Prostate gland (tissue), 2 donors: ENCODE data around the gene ZNF423. TPM values are rescaled to one million over a fixed set of nuclear protein-coding genes. Genes with fewer than 3 reads are reported as not detected.

Source experiments
- DNase-seq: peaks from one replicate; pipeline ENCODE4 v3.0.0-alpha.2; 2019; ENCODE audit warnings: low spot score
- H3K27ac ChIP-seq, 2 donors: fragments of 200-600 bp; sonication (generic); 2 replicates each; pipeline ENCODE4 v1.5.1; 2017 to 2019
- H3K27me3 ChIP-seq: fragments of 200-600 bp; sonication (generic); replicated peaks from 2 replicates; pipeline ENCODE4 v1.5.1; 2019; ENCODE audit not compliant: insufficient read depth
- H3K36me3 ChIP-seq, 2 donors: fragments of 200-600 bp; sonication (generic); 1 replicate in 1 of 2; 2 replicates in 1 of 2; pipeline versions ENCODE4 v1.5.1 to v1.8.1; 2017 to 2019
- H3K4me1 ChIP-seq: fragments of 200-600 bp; sonication (generic); replicated peaks from 2 replicates; pipeline ENCODE4 v1.5.1; 2019
- H3K4me3 ChIP-seq, 2 donors: fragments of 200-600 bp; sonication (generic); 2 replicates each; pipeline ENCODE4 v1.5.1; 2017 to 2019
- H3K9me3 ChIP-seq: fragments of 200-600 bp; sonication (generic); 2 replicates; pipeline ENCODE4 v1.5.1; 2017
- POLR2A ChIP-seq: fragments of 450-650 bp; IDR thresholded peaks from one replicate; pipeline ENCODE4 v1.6.1; 2016; ENCODE audit warnings: antibody characterized with exemption, mild to moderate bottlenecking
- POLR2AphosphoS5 ChIP-seq: sonication (generic); formaldehyde crosslinking; IDR thresholded peaks from one replicate; pipeline ENCODE4 v1.6.1; 2017; ENCODE audit warnings: antibody characterized with exemption
- WGBS: methylation state at CpG from one replicate; pipeline ENCODE4 v1.1.5; 2018; 5-methylcytosine and 5-hydroxymethylcytosine counted together
- intact Hi-C: fragments of 100-400 bp; cut with DNase I; formaldehyde crosslinking; loops from one replicate; pipeline ENCODE4 v1.14.2; 2022
- total RNA-seq, 2 donors: library from RNA; depleted of rRNA; stranded (reverse); fragments of >200 nt; gene quantifications; one replicate each; pipeline ENCODE4 v1.1.0, GENCODE V29; 2016
- TF ChIP-seq, protein P1 (sequence below), 4 experiments: fragments of 200-600 bp in 2 of 4; fragments of 450-650 bp in 2 of 4; sonication (generic) in 2 of 4; IDR thresholded peaks; 1 replicate in 3 of 4; 2 replicates in 1 of 4; pipeline ENCODE4 v1.5.1; 2016 to 2019; ENCODE audit warnings: antibody characterized with exemption in 4 of 4, mild to moderate bottlenecking in 2 of 4, moderate library complexity in 2 of 4

Gene ZNF423
- total RNA-seq, 2 donors from 2014 or later = 6.1 to 22.7 TPM

DNA sequence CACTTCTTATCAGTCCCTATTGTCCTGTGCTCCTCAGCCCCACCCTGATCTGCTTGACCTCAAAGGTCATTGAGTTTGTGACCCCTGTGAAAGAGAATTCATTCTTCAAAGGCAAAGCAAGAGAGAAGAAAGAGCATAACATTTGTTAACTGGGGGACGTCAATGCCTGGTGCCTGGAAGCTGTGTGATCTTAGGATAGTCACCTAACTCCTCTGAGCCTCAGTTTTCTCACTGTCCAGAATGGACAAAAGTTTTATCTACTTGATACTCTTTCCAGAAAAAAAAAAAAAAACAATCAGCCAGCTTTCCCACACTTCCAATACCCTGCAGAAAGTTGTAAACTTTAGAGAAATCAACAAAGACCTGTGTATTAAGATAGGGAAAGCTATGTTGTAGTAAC, 309.2 kb downstream of the ZNF423 start:
- Histone ChIP-seq H3K36me3 (no peaks in the 10 kb centered on the region), H3K27me3 (no peaks in the 10 kb centered on the region), H3K9me3 (no peaks in the 10 kb centered on the region), H3K27ac (no peak overlapping the region), H3K4me1 (no peaks in the 10 kb centered on the region), H3K4me3 (no peak overlapping the region)
- no peak for DNase-seq
- 92% methylated on average over 1 of the region's 1 CpG for WGBS
- TF ChIP-seq, protein P1, sequence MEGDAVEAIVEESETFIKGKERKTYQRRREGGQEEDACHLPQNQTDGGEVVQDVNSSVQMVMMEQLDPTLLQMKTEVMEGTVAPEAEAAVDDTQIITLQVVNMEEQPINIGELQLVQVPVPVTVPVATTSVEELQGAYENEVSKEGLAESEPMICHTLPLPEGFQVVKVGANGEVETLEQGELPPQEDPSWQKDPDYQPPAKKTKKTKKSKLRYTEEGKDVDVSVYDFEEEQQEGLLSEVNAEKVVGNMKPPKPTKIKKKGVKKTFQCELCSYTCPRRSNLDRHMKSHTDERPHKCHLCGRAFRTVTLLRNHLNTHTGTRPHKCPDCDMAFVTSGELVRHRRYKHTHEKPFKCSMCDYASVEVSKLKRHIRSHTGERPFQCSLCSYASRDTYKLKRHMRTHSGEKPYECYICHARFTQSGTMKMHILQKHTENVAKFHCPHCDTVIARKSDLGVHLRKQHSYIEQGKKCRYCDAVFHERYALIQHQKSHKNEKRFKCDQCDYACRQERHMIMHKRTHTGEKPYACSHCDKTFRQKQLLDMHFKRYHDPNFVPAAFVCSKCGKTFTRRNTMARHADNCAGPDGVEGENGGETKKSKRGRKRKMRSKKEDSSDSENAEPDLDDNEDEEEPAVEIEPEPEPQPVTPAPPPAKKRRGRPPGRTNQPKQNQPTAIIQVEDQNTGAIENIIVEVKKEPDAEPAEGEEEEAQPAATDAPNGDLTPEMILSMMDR (IDR thresholded peaks at IDR 0.05) = no peak
- TF ChIP-seq POLR2A (no peak), POLR2AphosphoS5 (no peak)
- intact Hi-C loops = no loop called here

DNA sequence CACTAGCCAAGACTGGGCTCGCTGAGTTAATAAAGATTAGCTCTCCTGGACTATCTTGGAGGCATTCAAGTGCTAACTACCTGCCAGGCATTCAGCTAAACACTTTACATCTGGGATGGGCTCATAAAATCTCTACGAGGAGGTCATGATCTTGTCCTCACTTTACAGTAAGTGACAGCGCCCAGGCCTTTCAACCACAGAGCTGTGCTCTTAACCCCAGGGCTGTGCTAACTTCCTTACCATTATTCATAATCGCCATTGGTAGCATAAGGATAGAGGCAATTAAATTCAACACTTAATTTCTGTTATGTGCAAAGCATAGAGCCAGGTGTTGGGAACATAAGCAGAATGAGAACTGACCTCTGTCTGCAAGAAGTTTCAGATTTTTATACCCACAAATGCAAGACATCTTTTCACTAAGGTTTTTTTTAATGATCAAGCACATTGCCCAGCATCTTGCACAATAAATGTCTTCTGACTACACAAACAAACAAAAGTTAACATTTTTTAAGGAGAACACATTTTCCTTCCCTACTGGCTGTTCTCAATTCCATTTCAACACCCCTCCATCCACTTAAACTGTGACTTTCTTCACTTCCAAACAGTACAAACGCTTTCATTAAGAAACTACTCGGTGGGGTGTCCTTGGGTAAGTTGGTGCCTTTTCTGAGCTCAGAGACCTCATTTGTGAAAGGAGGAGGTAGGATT, 310.0 kb downstream of the ZNF423 start:
- no peak overlapping the region for H3K4me3 ChIP-seq
- DNase-seq = no peak
- H3K36me3 ChIP-seq = no peaks in the 10 kb centered on the region
- TF ChIP-seq POLR2AphosphoS5 (no peak), POLR2A (no peak)
- TF ChIP-seq, protein P1 (IDR thresholded peaks at IDR 0.05) = no peak
- H3K4me1 ChIP-seq = no peaks in the 10 kb centered on the region
- intact Hi-C loops = no loop called here
- WGBS = 61% methylated on average over 6 of the region's 6 CpGs
- H3K27ac ChIP-seq = no peak overlapping the region
- H3K9me3 ChIP-seq = no peaks in the 10 kb centered on the region
- no peaks in the 10 kb centered on the region for H3K27me3 ChIP-seq

DNA sequence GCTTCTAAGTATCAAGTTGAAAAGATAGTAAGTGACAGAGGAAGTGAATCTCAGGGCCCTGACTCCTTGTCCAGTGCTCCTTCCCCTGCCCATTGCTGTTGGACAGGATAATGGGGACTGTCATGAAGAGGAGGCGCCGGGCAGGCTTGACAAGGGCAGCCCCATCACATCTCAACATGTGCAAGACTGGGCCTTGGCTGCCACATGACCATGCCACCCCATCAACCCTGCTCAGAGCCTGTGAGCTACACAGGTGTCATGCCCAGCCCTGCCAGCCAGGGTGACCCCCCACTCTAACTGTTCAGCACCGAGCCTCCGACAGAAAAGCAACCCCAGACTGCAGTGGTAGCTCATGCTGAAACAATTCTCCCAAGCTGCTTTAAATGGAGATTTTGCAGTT, 310.7 kb downstream of the ZNF423 start:
- no peaks in the 10 kb centered on the region for H3K27me3 ChIP-seq
- H3K9me3 ChIP-seq = no peaks in the 10 kb centered on the region
- DNase-seq = no peak
- TF ChIP-seq POLR2A (no peak), POLR2AphosphoS5 (no peak)
- TF ChIP-seq, protein P1 (IDR thresholded peaks at IDR 0.05) = no peak
- H3K27ac ChIP-seq = no peak overlapping the region
- H3K36me3 ChIP-seq = no peaks in the 10 kb centered on the region
- intact Hi-C loops = no loop called here
- no peaks in the 10 kb centered on the region for H3K4me1 ChIP-seq
- H3K4me3 ChIP-seq = no peak overlapping the region
- WGBS = 100% methylated on average over 4 of the region's 4 CpGs

DNA sequence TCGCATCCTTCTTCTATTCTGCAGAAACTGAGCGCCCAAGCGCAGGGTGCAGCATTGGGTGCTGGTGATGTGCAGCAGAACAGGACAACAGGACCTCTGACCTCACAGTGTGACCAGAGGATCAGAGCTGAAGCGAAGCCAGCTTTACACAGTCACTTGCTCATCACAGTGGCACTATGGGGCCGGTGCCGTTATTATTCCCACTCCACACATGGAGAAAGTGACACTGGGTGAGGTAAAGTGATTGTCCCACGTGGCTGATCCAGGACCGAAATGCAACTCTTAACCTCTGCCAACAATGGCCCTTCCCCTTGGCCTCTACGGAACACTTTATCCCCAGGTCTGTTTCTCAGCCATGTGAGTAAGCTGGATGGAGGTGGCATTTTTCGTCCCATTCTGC, 311.1 kb downstream of the ZNF423 start:
- Histone ChIP-seq H3K36me3 (no peaks in the 10 kb centered on the region), H3K9me3 (no peaks in the 10 kb centered on the region), H3K4me1 (no peaks in the 10 kb centered on the region), H3K27me3 (no peaks in the 10 kb centered on the region), H3K27ac (no peak overlapping the region), H3K4me3 (no peak overlapping the region)
- intact Hi-C loops = no loop called here
- TF ChIP-seq POLR2AphosphoS5 = no peak
- TF ChIP-seq POLR2A = no peak
- TF ChIP-seq, protein P1 (IDR thresholded peaks at IDR 0.05) = no peak
- 95% methylated on average over 10 of the region's 10 CpGs for WGBS
- DNase-seq = no peak

DNA sequence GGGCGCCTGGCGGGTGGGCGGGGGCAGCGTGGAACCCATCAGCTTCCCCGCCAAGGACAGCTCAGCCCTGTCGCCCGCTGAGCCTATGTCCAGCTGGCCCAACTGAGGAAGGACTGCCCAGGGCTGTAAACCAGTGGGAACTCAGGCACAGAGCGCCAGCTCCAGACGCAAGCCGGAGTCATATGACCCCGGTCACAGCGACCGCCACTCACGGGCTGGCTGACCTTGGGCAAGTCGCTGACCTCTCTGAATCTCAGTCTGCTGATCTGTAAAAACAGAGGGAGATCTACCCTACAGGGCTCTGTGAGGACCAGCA, 312.3 kb downstream of the ZNF423 start:
- no peak overlapping the region for H3K27ac ChIP-seq
- WGBS = 89% methylated on average over 15 of the region's 15 CpGs
- intact Hi-C loops = no loop called here

More for the DNA sequence above, 312.3 kb downstream of the ZNF423 start:
- Histone ChIP-seq H3K36me3 (no peaks in the 10 kb centered on the region), H3K27me3 (no peaks in the 10 kb centered on the region), H3K9me3 (no peaks in the 10 kb centered on the region), H3K4me3 (no peak overlapping the region), H3K4me1 (no peaks in the 10 kb centered on the region)
- no peak for DNase-seq
- no peak for TF ChIP-seq POLR2A
- TF ChIP-seq POLR2AphosphoS5 = no peak
